Thyroid gland (tissue), 4 donors: Measurements from ENCODE around the gene ZCCHC9. TPM values are rescaled to one million over a fixed set of nuclear protein-coding genes. Genes with fewer than 3 reads are reported as not detected.

Experiments
- DNase-seq, 2 donors: peaks; one replicate each; pipeline ENCODE4 v3.0.0-alpha.2; 2019
- H3K27ac ChIP-seq, 3 donors: fragments of 200-600 bp; sonication (generic); 1 replicate in 2 of 3; 2 replicates in 1 of 3; pipeline ENCODE4 v1.5.1; 2016 to 2019; ENCODE audit warnings: mild to moderate bottlenecking in 1 of 3, moderate library complexity in 1 of 3
- H3K27me3 ChIP-seq: fragments of 200-600 bp; sonication (generic); one replicate; pipeline ENCODE4 v1.5.1; 2019
- H3K36me3 ChIP-seq, 2 donors: fragments of 200-600 bp; sonication (generic); one replicate each; pipeline ENCODE4 v1.5.1; 2016 to 2019
- H3K4me1 ChIP-seq, 2 donors: fragments of 200-600 bp; sonication (generic); one replicate each; pipeline ENCODE4 v1.5.1; 2017 to 2019
- H3K4me3 ChIP-seq, 3 donors: fragments of 200-600 bp; sonication (generic); replicated peaks in 1 of 3; 1 replicate in 2 of 3; 2 replicates in 1 of 3; pipeline ENCODE4 v1.5.1; 2016; ENCODE audit warnings: mild to moderate bottlenecking in 1 of 3
- H3K9me3 ChIP-seq: fragments of 200-600 bp; sonication (generic); one replicate; pipeline ENCODE4 v1.5.1; 2017
- POLR2A ChIP-seq, 2 donors: fragments of 450-650 bp; IDR thresholded peaks; one replicate each; pipeline ENCODE4 v1.6.1; 2017; ENCODE audit warnings: antibody characterized with exemption in 2 of 2, mild to moderate bottlenecking in 2 of 2, moderate library complexity in 1 of 2
- WGBS, 2 donors: methylation state at CpG; one replicate each; pipeline ENCODE4 v1.1.5; 2017; 5-methylcytosine and 5-hydroxymethylcytosine counted together
- intact Hi-C: fragments of 100-400 bp; cut with DNase I; formaldehyde crosslinking; loops from one replicate; pipeline ENCODE4 v1.15.1; 2023
- total RNA-seq, 4 donors: library from RNA; depleted of rRNA; stranded (reverse); fragments of >200 nt; gene quantifications; one replicate each; pipeline ENCODE4 v1.2.3, GENCODE V29; 2016
- TF ChIP-seq, protein P1 (sequence below), 6 experiments: fragments of 200-600 bp in 3 of 6; fragments of 450-650 bp in 3 of 6; sonication (generic) in 3 of 6; IDR thresholded peaks; one replicate each; pipeline ENCODE4 v1.5.1; 2016 to 2019; ENCODE audit warnings: antibody characterized with exemption in 6 of 6, mild to moderate bottlenecking in 2 of 6, inconsistent platforms in 1 of 6, moderate library complexity in 1 of 6

ZCCHC9 gene
- total RNA-seq, 4 donors from 2014 or later: 15.0 to 38.2 (median 19.7) TPM

DNA sequence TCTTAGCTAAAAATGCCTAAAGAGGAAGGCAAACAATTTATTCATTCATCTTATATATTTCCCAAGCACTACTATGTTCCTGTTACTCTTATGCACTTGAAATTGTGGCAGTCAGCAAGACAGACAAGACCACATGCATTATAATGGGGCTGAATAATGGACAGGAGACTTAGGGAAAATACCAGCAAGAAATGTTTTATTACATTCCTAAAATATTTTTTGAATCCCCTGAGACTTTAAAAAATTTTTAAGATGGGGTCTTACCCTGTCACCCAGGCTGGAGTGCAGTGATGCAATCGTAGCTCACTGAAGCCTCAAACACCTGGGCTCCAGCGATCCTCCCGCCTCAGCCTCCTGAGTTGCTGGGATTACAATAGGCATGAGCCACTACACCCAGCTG lies 13.2 kb downstream of the ZCCHC9 start:
- intact Hi-C loops: no loop called here
- no peak for DNase-seq
- H3K4me1 ChIP-seq: no peaks in the 10 kb centered on the region
- H3K36me3 ChIP-seq: peaks cover 16 to 22% of the 10 kb centered on the region in 2 donors
- no peak for TF ChIP-seq POLR2A (IDR thresholded peaks at IDR 0.05)
- TF ChIP-seq, protein P1, sequence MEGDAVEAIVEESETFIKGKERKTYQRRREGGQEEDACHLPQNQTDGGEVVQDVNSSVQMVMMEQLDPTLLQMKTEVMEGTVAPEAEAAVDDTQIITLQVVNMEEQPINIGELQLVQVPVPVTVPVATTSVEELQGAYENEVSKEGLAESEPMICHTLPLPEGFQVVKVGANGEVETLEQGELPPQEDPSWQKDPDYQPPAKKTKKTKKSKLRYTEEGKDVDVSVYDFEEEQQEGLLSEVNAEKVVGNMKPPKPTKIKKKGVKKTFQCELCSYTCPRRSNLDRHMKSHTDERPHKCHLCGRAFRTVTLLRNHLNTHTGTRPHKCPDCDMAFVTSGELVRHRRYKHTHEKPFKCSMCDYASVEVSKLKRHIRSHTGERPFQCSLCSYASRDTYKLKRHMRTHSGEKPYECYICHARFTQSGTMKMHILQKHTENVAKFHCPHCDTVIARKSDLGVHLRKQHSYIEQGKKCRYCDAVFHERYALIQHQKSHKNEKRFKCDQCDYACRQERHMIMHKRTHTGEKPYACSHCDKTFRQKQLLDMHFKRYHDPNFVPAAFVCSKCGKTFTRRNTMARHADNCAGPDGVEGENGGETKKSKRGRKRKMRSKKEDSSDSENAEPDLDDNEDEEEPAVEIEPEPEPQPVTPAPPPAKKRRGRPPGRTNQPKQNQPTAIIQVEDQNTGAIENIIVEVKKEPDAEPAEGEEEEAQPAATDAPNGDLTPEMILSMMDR (IDR thresholded peaks at IDR 0.05): no peak
- no peaks in the 10 kb centered on the region for H3K27me3 ChIP-seq
- no peak overlapping the region for H3K27ac ChIP-seq
- no peak overlapping the region for H3K4me3 ChIP-seq
- WGBS, 2 donors: 96 to 97% methylated on average over 3 of the region's 3 CpGs
- H3K9me3 ChIP-seq: no peaks in the 10 kb centered on the region

DNA sequence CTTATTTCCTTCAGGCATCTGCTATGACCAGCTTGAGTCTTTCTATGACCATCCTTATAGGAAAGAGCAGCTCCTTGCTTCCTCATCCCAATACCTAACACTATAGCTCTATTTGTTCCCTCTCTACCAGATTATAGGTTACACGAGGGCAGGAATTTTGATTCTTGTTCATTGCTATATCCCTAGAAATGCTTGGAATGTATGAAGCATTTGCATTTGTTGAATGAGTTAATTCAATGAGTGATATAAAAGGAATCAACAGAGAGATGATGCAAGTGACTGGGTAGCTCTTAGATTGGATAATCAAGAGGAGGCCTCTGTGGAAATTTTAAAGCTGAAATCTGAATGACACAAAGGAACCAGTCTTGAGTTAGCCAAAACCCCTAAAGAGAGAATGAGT lies 13.9 kb downstream of the ZCCHC9 start:
- Histone ChIP-seq H3K4me1 (no peaks in the 10 kb centered on the region), H3K27me3 (no peaks in the 10 kb centered on the region), H3K9me3 (no peaks in the 10 kb centered on the region), H3K27ac (no peak overlapping the region), H3K4me3 (no peak overlapping the region), H3K36me3 (peaks cover 10 to 22% of the 10 kb centered on the region in 2 donors)
- WGBS, 2 donors: 79 to 86% methylated on average over 1 of the region's 1 CpG
- TF ChIP-seq, protein P1 (IDR thresholded peaks at IDR 0.05): no peak
- TF ChIP-seq POLR2A (IDR thresholded peaks at IDR 0.05): no peak
- DNase-seq: no peak
- intact Hi-C loops: no loop called here

DNA sequence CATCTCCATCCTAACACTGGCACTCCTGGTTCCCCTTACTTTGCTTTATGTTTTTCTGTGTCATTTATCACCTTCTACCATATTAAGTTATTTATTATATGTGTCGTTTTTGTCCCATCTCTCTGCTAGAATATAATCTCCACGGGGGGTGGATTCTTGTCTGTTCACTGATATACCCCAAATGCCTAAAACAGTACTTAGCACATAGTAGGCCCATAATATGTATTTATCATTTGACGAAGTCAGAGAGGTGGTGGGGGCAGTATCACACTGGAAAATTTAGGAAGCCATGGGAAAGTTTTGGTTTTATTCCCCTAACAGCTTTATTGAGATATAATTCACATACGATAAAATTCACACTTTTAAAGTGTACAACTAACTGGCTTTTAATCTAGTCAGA lies 14.4 kb downstream of the ZCCHC9 start:
- H3K4me1 ChIP-seq: no peaks in the 10 kb centered on the region
- H3K4me3 ChIP-seq: no peak overlapping the region
- 91 to 92% methylated on average over 4 of the region's 4 CpGs for whole genome bisulfite sequencing, 2 donors
- intact Hi-C loops: no loop called here
- no peak overlapping the region for H3K27ac ChIP-seq
- TF ChIP-seq POLR2A (IDR thresholded peaks at IDR 0.05): no peak
- TF ChIP-seq, protein P1 (IDR thresholded peaks at IDR 0.05): no peak
- no peaks in the 10 kb centered on the region for H3K9me3 ChIP-seq
- no peaks in the 10 kb centered on the region for H3K27me3 ChIP-seq
- no peak for DNase-seq
- peaks cover 10 to 22% of the 10 kb centered on the region in 2 donors for H3K36me3 ChIP-seq

DNA sequence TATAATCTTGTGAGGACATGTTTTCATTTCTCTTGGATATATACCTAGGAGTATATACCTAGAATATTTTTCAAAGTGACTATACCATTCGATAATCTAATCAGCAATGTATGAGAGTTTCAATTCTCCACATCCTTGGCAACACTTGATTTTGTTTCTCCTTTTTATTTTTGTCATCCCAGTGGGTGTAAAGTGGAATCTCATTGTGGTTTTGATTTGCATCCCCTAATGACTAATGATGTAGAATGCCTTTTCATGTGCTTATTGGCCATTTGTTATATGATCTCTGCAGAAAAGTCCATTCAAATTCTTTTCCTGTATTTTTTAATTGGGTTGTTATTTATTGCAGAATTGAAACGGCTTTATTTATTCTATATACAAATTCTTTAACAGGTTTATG lies 15.2 kb downstream of the ZCCHC9 start:
- WGBS, 2 donors: 89 to 91% methylated on average over 2 of the region's 2 CpGs
- no peaks in the 10 kb centered on the region for H3K4me1 ChIP-seq
- no peak for DNase-seq
- H3K36me3 ChIP-seq: peaks cover 10 to 20% of the 10 kb centered on the region in 2 donors
- H3K9me3 ChIP-seq: no peaks in the 10 kb centered on the region
- intact Hi-C loops: no loop called here
- no peaks in the 10 kb centered on the region for H3K27me3 ChIP-seq
- TF ChIP-seq, protein P1 (IDR thresholded peaks at IDR 0.05): no peak
- TF ChIP-seq POLR2A (IDR thresholded peaks at IDR 0.05): no peak
- H3K27ac ChIP-seq: no peak overlapping the region
- H3K4me3 ChIP-seq: no peak overlapping the region

DNA sequence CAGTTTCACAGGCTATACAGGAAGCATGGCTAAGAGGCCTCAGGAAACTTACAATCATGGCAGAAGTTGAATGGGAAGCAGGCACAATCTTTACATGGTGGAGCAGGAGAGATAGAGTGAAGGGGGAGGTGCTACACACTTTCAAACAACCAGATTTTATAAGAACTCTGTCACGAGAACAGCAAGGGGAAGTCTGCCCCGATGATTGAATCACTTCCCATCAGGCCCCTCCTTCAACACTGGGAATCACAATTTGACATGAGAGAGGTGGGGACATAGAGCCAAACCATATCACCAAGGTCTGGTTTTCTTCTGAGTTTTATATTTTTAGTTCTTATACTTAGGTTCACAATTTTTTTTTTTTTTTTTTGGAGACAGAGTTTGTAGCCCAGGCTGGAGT lies 16.1 kb downstream of the ZCCHC9 start:
- H3K27me3 ChIP-seq: no peaks in the 10 kb centered on the region
- DNase-seq: no peak
- H3K9me3 ChIP-seq: no peaks in the 10 kb centered on the region
- TF ChIP-seq, protein P1 (IDR thresholded peaks at IDR 0.05): no peak
- no peak for TF ChIP-seq POLR2A (IDR thresholded peaks at IDR 0.05)
- 58 to 83% methylated on average over 2 of the region's 2 CpGs for WGBS, 2 donors
- H3K36me3 ChIP-seq: peaks cover 2 to 11% of the 10 kb centered on the region in 2 donors
- H3K4me1 ChIP-seq: no peaks in the 10 kb centered on the region
- no peak overlapping the region for H3K27ac ChIP-seq
- intact Hi-C loops: no loop called here
- no peak overlapping the region for H3K4me3 ChIP-seq
